ENCODE results near the gene DRD3. TPM values are rescaled to one million over a fixed set of nuclear protein-coding genes. Genes with fewer than 3 reads are reported as not detected.

Gene DRD3
- total RNA-seq, 4 donors from 2014 or later = not detected

DNA sequence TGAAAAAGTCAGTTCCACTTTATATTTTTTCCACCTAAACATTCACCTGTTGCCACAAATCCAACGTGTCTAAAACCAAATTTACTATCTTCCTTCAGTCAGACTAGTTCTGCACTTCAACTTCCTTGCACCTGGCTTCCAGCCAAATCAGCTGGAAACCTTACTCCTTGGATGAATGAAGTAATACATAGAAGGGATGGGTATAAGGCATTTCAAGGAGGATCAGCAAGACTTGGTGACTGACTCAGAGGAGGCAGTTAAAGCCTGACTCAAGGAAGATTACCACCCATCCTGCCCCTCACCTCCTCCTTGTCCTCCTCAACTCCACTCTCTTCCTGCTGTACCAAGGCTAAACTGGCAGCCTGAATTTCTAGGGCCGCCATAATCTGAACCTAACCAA lies 85.3 kb downstream of the DRD3 start:
- TF ChIP-seq, protein P1, sequence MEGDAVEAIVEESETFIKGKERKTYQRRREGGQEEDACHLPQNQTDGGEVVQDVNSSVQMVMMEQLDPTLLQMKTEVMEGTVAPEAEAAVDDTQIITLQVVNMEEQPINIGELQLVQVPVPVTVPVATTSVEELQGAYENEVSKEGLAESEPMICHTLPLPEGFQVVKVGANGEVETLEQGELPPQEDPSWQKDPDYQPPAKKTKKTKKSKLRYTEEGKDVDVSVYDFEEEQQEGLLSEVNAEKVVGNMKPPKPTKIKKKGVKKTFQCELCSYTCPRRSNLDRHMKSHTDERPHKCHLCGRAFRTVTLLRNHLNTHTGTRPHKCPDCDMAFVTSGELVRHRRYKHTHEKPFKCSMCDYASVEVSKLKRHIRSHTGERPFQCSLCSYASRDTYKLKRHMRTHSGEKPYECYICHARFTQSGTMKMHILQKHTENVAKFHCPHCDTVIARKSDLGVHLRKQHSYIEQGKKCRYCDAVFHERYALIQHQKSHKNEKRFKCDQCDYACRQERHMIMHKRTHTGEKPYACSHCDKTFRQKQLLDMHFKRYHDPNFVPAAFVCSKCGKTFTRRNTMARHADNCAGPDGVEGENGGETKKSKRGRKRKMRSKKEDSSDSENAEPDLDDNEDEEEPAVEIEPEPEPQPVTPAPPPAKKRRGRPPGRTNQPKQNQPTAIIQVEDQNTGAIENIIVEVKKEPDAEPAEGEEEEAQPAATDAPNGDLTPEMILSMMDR (IDR thresholded peaks at IDR 0.05; ENCODE audit: low read depth) = no peak

DNA sequence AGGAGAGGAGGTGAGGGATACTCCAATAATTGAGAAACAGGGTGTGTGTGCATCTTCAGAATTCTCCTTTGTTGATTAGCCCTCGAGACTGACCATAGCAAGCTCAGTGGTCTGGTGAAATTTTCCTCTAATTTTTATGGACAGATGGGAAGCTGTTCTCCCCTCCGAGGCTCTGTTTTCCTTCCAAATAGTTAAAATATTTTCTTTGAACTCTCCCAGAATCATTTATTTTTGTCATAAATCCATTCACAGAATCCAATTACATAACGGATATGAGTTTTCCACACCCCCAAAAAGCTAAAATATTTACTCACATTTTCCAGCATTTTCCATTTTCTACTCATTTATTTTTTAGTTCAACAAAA lies 85.9 kb downstream of the DRD3 start:
- TF ChIP-seq, protein P1 (IDR thresholded peaks at IDR 0.05; ENCODE audit: low read depth) = no peak

DNA sequence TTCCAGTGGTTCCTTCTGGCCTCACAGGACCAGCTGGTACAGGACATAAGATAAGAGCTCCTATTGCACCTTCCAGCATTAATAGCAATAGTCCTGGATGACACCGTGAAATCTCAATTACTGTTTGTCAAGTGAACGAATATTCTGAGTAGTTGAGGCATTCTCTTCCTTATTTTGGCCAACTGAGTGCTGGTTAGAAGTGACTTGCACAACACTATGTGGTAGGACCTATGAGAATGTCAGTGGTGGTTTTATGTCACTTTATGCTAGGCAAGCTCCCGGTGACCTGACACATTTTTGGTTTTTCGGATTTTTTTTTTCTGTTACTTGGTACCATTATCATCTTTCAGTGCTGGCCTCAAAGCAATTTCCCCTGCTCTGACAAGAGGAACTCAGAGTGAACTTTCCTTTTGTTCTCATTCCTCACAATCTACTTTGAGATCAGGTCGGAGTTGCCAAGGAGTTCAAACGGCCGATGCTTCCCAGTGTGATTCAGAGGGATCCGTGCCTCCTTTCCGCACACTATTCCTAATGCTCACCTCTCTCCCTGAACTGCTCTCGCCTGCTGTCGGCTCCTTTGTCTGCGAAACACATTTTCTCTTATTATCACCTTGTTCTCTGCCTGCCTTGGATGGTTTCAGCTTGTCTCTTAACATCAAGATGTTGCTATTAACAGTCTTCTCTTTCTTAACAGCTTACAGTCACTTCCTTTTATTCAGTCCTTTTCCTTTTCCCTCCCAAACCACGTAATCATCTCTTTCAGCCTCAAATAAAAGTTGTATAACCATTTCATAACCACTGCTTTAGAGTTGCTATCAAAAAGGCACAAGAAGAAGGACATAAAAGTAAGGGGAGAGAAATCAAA lies 86.5 kb downstream of the DRD3 start:
- TF ChIP-seq, protein P1 (IDR thresholded peaks at IDR 0.05; ENCODE audit: low read depth) = no peak

DNA sequence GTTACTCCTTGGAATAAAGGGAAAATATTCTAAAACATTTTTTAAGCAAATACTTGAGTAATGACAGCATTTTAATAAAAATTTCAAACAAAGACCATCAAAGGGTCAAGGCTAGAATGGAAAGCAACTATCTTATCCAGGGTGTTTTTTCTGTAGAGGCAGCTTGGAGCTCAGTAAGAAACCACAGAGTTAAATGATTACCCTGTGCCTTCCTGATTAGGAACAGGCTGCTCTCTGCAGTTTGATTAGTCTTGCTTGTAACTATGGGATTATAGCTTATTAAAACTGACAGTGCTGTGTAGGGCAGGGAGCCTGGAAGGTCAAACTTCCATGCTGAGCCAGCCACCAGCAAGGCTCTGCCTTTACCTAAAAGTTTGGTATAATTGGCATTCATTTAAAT lies 89.2 kb downstream of the DRD3 start:
- TF ChIP-seq, protein P1 (IDR thresholded peaks at IDR 0.05; ENCODE audit: low read depth) = no peak

DNA sequence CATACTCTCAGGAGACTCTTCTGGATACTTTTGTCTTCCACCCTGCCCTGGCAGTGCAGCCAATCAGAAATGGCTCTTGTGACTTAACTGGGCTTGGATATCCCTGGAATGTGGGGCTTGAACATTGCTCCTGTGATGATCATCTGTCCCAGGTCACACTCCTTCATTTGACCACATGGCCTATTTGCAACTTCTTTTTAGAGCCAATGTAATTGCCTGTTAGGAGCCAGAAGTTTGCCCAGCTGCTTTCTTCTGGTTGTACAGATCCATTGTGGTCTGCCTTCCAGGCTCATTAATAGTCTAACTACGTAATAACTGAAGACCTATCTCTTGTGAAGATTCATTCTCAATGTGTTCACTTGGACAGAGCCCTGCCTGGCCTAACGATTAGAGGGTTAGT lies 92.5 kb downstream of the DRD3 start:
- TF ChIP-seq, protein P1 (IDR thresholded peaks at IDR 0.05; ENCODE audit: low read depth) = no peak

DNA sequence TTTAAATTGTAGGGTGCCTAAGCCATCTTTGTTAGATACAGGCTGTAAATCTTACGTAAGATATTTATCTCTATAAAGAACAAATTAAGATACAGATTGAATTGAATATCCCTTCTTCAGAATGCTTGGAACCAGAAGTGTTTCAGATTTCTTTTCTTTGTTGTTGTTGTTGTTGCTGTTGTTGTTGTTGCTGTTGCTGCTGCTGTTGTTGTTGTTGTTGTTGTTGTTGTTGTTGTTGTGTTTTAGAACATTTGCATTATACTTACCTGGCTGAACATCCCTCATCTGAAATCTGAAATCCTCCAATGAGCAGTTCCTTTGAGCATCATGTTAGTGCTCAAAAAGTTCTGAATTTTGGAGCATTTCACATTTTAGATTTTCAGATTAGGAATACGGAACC lies 95.7 kb downstream of the DRD3 start:
- TF ChIP-seq, protein P1 (IDR thresholded peaks at IDR 0.05; ENCODE audit: low read depth) = no peak

DNA sequence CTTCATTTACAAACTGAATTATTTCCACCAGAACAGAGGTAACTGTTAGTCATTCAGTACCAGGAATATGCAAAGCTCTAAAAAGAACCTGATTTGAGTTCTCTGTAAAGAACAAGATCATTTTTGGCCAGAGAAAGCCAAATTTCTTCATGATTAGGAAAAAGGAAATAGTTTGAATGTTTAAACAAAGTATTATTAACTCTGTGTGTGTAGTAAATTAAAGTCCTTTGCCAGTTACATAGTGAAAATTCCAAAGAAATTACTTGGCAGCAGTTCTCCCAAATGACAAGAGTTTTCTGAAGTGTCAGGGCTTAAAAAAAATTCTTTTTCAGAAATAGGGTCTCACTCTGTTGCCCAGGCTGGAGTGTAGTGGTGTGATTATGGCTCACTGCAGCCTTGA lies 97.8 kb downstream of the DRD3 start:
- TF ChIP-seq, protein P1 (IDR thresholded peaks at IDR 0.05; ENCODE audit: low read depth) = no peak

Measured in subcutaneous adipose tissue (tissue), 4 donors.